NCI-H82 (cell line): ENCODE data around the gene RNF182.
A peak's percentile ranks its signal among the peaks of the same experiment; 100 is the strongest.
"Not testable (repeated sequence)": the region's sequence is repeated elsewhere in the genome, so short reads cannot be mapped to it uniquely, and the experiment has no call there.

Source experiments
- DNase-seq: peaks from one replicate; lab custom pipeline; 2025; lab: John Stamatoyannopoulos, UW

The RNF182 gene

DNA sequence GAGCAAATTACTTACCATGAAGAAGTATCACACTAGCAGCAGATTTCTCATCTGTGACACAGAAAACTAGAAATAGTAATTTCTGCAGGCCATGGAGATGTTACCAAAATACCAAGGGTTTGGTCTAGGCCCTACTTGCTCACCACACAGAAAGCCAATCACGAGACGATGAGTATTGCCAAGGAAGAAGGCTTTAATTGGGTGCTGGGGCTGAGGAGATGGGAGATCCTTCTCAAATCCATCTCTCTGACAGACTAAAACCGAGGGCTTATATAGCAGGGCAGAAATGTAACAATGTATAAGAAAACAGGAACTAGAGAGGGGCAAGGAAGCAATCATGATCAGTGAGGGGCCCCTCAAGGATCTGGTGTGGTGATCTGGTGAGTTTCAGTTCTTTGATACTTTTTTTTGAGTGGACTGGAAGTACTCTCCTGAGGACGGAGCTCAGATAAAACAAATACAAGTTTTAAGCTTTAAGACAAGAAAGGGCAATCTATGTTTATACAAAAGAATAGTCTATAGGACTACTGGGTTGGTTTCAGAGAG is 40.9 kb downstream of the RNF182 start:
- DNase-seq = no peak

DNA sequence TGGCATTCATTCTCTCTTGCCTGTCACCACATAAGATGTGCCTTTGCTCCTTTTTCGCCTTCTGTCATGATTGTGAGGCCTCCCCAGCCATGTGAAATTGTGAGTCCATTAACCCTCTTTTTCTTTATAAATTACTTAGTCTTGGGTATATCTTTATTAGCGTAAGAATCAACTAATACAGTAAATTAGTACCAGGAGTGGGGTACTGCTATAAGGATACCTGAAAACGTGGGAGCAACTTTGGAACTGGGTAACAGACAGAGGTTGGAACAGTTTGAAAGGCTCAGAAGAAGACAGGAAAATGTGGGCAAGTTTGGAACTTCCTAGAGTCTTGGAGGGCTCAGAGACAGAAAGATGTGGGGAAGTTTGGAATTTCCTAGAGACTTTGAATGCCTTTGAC is 46.6 kb downstream of the RNF182 start:
- no peak for DNase-seq

DNA sequence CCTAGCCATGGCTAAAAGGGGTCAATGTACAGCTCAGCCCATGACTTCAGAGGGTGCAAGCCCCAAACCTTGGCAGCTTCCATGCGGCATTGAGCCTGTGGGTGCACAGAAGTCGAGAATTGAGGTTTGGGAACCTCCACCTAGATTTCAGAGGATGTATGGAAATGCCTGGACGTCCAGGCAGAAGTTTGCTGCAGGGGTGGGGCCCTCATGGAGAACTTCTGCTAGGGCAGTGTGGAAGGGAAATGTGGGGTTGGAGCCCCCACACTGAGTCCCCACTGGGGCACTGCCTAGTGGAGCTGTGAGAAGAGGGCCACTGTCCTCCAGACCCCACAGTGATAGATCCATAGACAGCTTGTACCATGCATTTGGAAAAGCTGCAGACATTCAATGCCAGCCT is 47.9 kb downstream of the RNF182 start:
- not testable (repeated sequence) for DNase-seq

DNA sequence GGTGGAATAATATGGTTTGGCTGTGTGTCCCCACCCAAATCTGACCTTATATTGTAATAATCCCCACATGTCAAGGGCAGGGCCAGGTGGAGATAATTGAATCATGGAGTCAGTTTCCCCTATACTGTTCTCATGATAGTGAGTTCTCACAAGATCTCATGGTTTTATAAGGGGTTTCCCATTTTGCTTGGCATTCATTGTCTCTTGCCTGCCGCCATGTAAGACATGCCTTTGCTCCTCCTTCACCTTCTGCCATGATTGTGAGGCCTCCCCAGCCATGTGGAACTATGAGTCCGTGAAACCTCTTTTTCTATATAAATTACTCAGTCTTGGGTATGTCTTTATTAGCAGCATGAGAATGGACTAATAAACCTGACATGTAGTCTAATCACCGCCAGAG is 48.7 kb downstream of the RNF182 start:
- DNase-seq = not testable (repeated sequence)

DNA sequence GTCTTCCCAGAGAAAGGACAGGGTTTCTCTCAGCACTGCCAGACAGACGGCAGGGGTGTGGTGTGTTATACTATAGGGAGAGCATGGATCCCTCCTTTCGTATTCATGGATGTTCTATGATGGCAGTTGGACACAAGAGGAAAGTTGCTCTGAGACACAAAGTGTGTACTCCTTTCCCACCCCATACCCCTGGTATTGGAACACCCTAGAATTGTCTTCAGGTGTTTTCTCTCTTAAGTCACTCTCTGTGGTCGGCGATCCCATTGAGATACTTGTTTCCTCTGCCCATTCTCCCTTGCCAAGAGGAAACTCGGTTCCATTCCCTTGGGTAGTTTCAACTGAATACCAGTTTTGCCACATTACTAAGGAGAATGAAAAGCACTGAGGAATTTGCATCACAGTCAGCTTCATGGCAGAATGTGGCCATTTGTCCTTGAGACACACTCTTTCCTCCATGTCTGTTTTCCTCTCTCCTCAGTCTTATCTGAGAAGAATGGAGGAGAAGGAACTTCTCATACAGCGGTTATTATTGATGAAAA is 53.4 kb downstream of the RNF182 start:
- no peak for DNase-seq

DNA sequence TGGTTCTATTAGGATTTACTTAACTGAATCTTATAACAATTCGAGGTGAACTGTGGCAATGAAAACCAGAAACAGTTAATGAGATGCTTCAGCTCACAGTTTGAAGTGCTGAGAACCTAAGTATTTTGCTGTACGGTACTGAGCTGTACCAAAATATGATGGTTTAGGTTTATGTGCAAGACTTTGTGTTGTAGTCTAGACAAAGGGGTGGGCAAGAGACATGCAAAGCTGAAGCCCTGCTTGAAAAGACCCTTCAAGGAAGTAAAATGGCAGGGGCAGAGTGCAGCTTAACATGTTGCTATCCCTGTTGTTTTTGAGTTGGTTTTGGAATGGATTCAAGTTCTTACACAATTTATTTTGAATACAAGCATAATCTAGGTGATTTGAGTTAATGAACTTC is 54.0 kb downstream of the RNF182 start:
- DNase-seq = no peak

DNA sequence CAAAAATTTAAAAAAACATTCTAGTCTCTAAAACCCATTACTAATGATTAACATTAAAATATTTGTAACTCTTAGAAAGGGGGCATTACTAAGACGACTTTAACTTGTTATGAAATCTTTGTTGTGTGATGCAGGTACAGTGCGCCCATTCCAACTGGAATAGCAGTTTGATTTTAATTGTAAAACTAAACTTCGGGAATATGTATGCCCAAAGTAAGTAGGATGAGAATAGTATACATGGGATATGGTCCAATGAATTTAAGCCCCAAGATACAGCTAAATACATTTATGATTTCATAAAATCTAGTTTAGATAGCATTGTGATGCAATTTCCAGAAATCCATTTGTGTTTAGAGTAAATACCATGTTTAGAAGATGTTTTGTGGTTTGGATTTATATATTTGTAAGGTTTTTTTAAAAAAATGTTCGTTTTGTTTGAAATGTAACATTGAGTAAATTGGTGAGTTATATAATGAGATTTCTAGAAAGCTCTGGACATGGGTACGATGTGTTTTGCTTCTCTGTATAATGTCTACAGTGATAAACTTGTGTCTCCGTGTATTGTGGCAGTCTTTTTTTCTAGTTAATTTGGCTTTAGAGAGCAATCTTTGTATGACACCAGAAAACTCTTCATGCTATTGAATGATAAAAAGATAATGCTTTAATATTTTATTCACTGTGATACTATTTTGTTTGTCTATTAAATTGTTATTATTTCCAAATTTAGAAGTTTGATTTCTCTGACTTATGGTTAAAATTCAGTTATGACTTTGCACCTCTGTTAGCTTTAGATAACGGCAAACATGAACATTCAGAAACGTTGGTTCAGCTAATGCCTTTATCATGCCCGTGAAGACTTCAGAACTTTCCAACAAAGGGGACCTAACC is 54.8 kb downstream of the RNF182 start:
- DNase-seq = no peak

DNA sequence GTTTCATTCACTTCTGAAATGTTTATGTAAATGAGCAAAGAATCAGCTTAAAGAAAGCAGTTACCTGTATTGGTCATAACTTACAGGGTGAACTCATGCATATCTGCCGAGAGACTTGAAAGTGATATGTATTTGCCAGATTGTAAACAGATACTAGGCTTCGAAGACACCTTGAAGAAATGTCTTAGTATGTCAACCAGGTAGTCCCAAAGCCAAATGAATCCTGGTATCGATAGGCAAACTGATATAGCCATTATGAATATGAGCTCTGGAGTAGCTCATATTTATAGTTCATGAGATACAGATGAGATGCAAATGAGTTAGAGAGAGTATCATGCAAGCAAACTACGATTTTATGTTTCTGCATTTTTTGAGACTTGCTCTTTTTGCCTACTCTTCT is 55.8 kb downstream of the RNF182 start:
- no peak for DNase-seq

GRCh38 chr6:13985663-13986325 is 61.0 kb downstream of the RNF182 start:
- no peak for DNase-seq

DNA sequence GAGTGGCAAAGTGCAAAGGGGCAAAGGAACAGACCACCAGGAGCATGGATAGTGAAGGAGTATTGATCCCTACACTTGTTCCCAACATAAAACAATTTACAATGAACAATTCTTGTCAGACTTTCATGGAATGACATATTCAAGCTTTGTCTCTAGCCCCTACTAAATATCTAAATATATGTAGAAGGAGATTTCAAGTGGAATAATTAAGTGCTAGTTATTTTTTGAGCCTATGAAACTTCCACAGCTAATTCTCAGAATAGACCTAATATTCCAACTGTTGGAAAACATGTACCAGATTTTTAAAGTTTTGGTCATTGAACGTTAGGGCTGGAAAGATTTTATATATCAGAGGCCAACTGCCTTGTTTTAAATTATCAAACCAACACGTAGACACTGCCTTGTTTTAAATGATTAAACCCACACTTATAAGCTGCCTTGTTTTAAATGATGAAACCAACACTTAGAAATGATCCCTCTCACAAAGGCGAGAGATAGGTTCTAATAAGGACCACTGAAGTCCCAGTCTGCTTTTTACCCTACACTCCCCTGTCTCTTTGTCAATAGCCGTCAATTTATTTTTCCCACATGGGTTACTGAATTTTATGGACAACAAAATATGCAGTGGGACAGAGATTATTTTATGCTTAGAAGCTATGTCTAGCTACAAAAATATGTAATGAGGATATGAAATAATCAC is 62.1 kb downstream of the RNF182 start:
- DNase-seq = no peak

- peak; percentile 38 for DNase-seq
Measured at GRCh38 chr6:13987400-13987865, 62.7 kb downstream of the RNF182 start.

- peak; percentile 91 for DNase-seq
Measured at GRCh38 chr6:13988049-13988738, 63.4 kb downstream of the RNF182 start.

GRCh38 chr6:13988908-13989307 is 64.2 kb downstream of the RNF182 start:
- peak; percentile 52 for DNase-seq

GRCh38 chr6:13989496-13990144 is 64.9 kb downstream of the RNF182 start:
- DNase-seq = peak; percentile 58

DNA sequence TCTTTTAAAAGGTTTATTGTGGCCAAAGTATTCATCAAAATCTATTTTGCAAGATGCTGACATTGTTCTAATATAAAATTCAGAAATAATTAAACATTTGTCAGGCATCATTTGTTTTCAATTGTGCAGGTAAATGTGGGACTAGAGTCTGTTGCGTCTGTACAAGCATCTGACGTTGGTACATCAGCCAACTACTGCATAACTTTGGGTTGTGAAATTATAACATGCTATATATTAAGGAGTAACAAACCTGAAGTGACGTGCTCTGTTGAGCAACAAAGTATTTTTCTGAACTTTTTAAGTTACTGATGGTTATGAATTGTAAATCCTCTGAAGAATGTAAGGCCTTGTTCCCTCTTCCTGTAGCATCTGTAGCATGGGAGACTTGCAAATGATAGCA is 66.0 kb downstream of the RNF182 start:
- DNase-seq = no peak

GRCh38 chr6:13991393-13991792 is 66.6 kb downstream of the RNF182 start:
- DNase-seq = no peak

- no peak for DNase-seq
Measured at GRCh38 chr6:13992417-13993055, 67.8 kb downstream of the RNF182 start.

DNA sequence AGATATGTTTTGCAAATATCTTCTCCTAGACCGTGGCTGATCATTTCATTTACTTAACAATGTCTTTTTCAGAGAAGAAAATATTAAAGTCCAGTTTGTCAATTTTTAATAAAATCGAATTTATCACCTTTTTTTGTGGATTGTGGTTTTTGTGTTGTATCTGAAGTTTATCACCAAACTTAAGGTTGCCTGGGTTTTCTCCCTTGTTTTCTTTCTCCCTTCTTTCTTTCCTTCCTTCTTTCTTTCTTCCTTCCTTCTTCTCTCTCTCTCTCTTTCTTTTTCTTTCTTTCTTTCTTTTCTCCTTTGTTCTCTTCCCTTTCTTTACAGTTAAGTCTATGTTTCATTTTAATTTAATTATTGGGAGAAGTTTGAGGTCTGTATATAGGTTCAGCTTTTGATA is 68.7 kb downstream of the RNF182 start:
- DNase-seq = no peak

DNA sequence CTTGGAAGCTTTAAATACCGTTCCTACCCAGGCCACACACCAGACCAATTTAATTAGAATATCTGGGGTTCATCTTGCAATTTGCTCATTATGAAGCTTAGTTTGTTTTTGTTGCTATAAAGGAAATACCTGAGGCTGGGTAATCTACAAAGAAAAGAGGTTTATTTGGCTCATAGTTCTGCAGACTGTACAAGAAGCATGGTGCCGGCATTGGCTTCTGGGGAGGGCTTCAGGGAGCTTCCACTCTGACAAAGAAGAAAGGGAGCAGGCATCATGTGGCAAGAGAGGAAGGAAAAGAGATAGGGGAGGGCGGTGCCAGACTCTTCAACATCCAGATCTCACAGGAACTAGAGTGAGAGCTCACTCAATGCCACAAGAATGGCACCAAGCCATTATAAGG is 73.6 kb downstream of the RNF182 start:
- no peak for DNase-seq

- peak; percentile 28 for DNase-seq
Measured at GRCh38 chr6:14000901-14001300, 76.1 kb downstream of the RNF182 start.
